ES-I3 (cell line): Measurements from ENCODE around the gene RNF224.

Experiments used
- H3K36me3 ChIP-seq: 2 replicates; pipeline ENCODE4 v1.6.1; 2013; ENCODE audit warnings: mild to moderate bottlenecking, low read length, control low read depth, moderate library complexity; ENCODE audit not compliant: insufficient read depth
- H3K4me1 ChIP-seq: 2 replicates; pipeline ENCODE4 v1.6.1; 2013; ENCODE audit warnings: mild to moderate bottlenecking, control low read depth, low read length; ENCODE audit not compliant: insufficient read depth
- H3K9ac ChIP-seq: 2 replicates; pipeline ENCODE4 v1.6.1; 2013; ENCODE audit warnings: low read depth, mild to moderate bottlenecking, low read length, moderate library complexity
- H3K9me3 ChIP-seq: 2 replicates; pipeline ENCODE4 v1.6.1; 2013; ENCODE audit warnings: mild to moderate bottlenecking, low read length, moderate library complexity; ENCODE audit not compliant: control insufficient read depth, insufficient read depth

Gene RNF224

DNA sequence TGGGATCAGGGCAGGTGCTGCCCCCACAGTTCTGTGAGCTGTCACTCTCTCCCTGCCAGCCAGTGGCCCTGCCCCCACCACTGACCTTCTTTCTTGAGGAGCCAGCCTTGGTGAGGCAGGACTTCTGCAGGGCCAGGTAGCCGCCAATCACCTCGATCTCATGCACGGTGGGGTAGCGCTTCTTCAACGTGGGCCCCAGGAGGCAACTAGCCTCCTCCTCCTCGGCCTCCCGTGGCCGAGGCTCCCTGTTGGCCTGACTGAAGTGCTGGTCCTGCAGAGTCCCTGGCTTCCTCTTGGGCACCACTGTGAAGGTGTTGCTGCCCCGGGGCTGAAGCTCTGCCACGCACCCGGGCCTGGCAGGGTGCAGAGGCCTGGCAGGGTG, 28.4 kb upstream of the RNF224 start:
- peak overlapping the region; percentile 32; the same call in 1 of the 2 replicates for H3K9ac ChIP-seq
- H3K9me3 ChIP-seq, result no peaks in the 10 kb centered on the region
- no peaks in the 10 kb centered on the region for H3K36me3 ChIP-seq
- peaks cover under 1% of the 10 kb centered on the region; the same call in 1 of the 2 replicates for H3K4me1 ChIP-seq

DNA sequence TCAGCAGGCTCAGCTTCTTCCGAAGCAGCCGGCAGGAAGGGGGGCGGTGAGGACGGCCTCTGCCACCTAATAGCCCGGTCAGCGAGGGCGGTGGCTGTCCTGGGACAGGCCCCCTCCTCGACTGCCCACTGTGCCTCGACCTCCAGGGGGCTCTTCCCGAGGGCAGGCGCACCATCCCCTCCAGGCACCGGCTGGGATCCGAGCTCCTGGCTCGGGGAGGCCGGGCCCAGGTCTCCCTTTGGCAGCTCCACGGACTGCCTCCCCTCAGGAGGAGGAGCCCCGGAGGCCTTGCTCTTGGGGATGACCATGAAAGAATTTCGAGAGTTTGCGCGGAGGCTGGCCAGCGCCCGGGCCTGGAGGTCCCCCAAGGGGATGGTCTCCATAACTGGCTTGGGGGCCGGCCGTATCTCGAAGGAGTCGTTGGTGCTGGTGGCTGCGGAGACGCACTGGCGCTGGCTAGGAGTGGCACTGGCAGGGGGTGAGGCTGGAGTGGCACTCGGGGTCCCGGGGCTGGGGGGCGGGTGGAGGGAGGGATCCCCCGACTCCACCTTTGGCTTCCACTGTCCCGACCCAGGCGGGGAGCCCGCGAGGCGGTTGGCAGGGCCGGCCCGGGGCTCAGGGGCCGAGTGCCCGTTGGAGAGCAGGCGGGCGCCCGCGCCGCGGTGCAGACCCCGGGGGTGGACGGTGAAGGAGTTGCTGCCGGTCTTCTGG, 27.7 kb upstream of the RNF224 start:
- Histone ChIP-seq H3K9me3 (no peaks in the 10 kb centered on the region), H3K4me1 (peaks cover 6% of the 10 kb centered on the region), H3K9ac (peak overlapping the region; percentile 32; the same call in 1 of the 2 replicates), H3K36me3 (no peaks in the 10 kb centered on the region)

DNA sequence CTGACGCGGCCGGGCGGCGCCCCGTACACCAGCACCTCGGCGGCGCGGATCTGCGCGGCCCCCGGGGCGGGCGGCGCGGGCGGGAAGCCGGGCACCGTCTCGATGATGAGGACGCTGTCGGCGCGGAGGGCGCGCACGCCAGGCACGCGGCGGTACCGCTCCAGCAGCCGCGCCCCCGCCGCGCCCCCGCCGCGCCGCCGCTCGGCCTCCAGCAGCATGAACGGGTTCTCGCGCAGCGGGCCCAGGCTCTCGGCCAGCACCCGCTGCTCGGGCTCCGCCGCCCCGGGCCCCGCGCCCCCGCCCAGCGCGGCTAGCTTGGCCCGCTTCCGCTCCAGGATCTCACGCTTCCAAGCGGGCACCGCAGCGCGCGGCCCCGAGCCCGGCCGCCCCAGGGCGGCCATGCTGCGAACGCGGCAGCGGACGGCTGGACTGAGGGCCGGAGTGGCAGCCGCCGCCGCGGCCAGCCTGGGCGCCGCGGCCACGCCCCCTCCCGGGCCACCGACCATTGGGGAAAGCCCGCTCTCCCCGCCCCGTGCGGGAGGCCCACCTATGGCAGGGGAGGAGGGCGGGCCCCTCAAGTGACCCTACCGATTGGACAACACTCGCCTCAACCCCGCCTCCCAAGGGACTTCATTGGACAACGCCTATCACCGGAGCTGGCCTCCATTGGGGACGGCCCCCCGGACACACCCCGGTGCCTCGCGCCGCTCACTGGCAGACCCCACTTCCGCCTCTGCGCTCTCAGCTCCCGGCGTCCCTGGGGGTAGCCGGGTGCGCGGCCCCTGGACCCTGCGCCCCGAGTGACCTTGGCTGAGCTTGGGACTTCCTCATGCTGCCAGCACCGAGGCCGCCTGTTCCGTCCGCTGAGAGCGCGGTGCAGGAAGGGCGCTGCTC, 26.7 kb upstream of the RNF224 start, which contains the start of gene TPRN:
Gene TPRN (minus strand): TSS at position 431 of the 894 bp plus-strand sequence. CDS start 30 bp downstream, at position 401.
- Histone ChIP-seq H3K9me3 (no peaks in the 10 kb centered on the region), H3K36me3 (no peaks in the 10 kb centered on the region), H3K4me1 (peaks cover 6% of the 10 kb centered on the region), H3K9ac (peak within 1 kb of the TSS; percentile 69)

DNA sequence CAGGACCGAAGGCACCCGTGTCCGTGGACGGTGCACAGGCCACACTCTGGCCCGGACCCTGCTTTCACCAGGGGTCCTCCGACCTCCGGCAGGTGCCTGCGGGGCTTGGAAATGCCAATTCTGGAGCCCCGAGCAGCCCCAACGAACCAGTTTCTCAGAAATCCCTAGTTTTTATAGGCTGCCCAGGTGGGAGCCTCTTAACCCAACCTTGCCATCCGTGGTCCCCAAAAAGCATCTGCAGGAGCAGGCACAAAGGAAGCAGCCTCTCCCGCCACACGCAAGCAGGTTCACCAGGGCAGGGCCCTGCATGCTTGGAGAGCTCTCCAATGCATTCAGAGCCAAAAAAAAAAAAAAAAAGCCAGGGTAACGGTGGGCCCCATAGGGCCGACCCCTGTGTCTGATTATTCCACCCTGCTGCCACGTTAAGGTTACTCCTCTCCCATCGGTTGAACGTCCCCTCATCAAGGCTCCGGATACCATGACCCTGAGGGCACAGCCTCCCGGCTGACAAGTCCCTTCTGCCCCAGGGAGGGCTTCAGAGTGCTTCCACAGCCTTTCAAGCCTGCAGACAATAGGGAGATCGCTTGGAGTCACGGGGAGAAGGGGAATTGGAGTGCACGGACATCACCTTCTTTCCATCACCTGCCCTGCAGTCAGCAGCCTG, 26.0 kb upstream of the RNF224 start:
- H3K9me3 ChIP-seq, result no peaks in the 10 kb centered on the region
- peak overlapping the region; percentile 69 for H3K9ac ChIP-seq
- H3K36me3 ChIP-seq, result no peaks in the 10 kb centered on the region
- peaks cover 6% of the 10 kb centered on the region for H3K4me1 ChIP-seq

DNA sequence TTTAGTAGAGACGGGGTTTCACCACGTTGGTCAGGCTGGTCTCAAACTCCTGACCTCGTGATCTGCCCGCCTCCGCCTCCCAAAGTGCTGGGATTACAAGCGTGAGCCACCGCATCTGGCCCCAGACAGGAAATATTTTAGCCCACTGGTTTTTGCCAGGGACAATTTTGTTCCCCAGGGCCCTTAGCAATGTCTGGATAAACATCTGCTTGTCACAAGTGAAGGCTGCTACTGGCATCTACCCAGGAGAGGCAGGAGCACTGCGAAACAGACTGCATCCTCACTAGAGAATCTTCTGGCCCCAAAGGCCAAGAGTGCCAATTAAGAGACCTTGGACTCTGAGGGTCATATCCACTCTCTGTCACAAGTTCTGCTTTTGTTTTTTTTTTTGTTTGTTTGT, 24.3 kb upstream of the RNF224 start:
- H3K9me3 ChIP-seq, result no peaks in the 10 kb centered on the region
- H3K4me1 ChIP-seq, result peaks cover 6% of the 10 kb centered on the region
- H3K36me3 ChIP-seq, result no peaks in the 10 kb centered on the region; the same call in 1 of the 2 replicates
- no peak overlapping the region for H3K9ac ChIP-seq

DNA sequence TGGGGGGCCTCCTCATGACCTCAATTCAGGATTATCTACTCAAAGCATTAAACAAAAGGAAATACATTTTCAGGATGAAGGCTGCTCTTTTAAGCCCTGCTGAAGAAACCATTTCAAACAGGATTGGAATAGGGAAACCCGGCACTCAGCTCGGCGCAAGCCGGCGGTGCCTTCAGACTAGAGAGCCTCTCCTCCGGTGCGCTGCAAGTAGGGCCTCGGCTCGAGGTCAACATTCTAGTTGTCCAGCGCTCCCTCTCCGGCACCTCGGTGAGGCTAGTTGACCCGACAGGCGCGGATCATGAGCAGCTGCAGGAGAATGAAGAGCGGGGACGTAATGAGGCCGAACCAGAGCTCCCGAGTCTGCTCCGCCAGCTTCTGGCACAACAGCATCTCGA, 22.6 kb upstream of the RNF224 start:
- Histone ChIP-seq H3K9ac (peak overlapping the region; percentile 73), H3K4me1 (peaks cover 6% of the 10 kb centered on the region), H3K36me3 (no peaks in the 10 kb centered on the region; the same call in 1 of the 2 replicates), H3K9me3 (no peaks in the 10 kb centered on the region)

DNA sequence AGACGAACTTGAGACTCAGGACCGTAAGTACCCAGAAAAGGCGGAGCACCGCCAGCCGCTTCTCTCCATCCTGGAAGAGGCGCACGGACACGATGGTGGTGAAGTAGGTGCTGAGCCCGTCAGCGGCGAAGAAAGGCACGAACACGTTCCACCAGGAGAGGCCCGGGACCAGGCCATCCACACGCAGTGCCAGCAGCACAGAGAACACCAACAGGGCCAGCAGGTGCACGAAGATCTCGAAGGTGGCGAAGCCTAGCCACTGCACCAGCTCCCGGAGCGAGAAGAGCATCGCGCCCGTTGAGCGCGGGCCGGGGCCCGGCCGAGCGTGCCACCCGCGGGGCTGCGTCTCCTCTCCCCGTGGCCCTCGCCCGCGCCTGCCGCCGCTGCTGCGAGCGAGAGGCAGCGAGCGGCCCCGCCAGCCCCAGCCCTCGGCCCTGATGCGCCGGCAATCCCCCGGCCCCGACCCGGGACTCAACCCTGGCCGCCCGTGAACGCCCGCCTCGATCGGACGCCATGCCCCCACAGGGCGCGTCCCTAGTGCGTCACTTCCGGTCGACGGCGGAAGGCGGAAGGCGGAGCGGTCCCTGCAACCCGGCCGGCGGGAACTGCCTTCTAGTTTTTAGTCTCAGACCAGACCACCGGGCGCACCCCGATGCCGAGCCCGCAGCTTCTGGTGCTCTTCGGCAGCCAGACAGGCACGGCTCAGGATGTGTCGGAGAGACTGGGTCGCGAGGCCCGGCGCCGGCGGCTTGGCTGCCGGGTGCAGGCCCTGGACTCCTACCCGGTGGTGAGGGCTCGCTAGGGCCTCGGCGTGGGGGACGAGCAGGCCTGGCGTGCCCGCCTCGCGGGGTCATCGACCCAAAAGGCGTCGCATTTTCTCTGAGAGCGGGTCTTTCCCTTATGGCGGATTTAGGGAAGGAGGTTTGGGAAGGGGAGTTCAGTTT, 21.9 kb upstream of the RNF224 start, which contains the start of the genes NDOR1 and TMEM203:
Gene NDOR1 (plus strand): TSS at position 575 of the 944 bp plus-strand sequence. CDS start 78 bp downstream, at position 653.
Gene TMEM203 (minus strand): TSS at position 523 of the 944 bp plus-strand sequence. CDS start 234 bp downstream, at position 289.
- H3K36me3 ChIP-seq, result no peaks in the 10 kb centered on the region; the same call in 1 of the 2 replicates
- peak within 1 kb of the TSS; percentile 73 for H3K9ac ChIP-seq
- H3K4me1 ChIP-seq, result peaks cover 6% of the 10 kb centered on the region
- no peaks in the 10 kb centered on the region for H3K9me3 ChIP-seq

DNA sequence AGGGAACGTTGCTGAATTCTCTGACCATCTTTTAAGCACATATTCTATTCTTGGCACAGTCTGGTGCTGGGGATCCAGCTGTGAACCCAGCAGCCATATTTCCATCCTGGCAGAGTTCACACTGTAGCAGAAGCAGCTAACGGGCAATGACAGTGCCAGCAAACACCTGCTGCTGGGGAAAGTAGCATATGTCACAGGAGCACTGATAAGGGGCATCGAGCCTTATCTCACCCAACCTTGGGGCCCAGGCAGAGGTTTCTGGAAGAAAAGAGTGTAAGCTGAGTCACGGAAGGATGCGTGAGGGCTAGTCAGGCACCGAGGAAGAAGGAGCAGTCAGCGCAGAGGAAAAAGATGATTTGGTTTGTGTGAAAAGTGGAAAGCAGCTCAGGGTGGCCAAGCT, 20.7 kb upstream of the RNF224 start:
- Histone ChIP-seq H3K4me1 (peaks cover 6% of the 10 kb centered on the region), H3K36me3 (no peaks in the 10 kb centered on the region; the same call in 1 of the 2 replicates), H3K9ac (no peak overlapping the region; the same call in 1 of the 2 replicates), H3K9me3 (no peaks in the 10 kb centered on the region)

DNA sequence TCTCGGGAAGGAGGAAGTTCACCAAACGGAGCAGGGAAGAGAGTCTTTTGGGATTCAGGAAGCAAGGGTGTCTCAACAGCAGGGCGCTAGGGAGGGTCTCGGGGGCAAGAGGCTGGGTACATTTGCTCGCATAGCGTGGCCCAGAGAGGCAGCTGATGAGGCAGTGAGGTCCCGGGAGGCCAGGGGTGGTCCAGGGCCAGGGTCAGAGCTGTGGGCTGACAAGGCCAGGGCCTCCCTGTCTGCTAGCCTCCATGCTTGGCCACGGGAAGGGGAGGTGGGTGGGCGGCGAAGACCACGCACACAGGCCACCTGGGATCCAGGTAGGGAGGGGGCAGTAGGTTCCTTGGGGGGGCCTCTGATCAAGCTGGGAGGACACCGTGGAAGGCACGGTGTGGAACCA, 15.8 kb upstream of the RNF224 start:
- no peaks in the 10 kb centered on the region for H3K9me3 ChIP-seq
- H3K4me1 ChIP-seq, result no peaks in the 10 kb centered on the region
- H3K9ac ChIP-seq, result no peak overlapping the region
- no peaks in the 10 kb centered on the region; the same call in 1 of the 2 replicates for H3K36me3 ChIP-seq

DNA sequence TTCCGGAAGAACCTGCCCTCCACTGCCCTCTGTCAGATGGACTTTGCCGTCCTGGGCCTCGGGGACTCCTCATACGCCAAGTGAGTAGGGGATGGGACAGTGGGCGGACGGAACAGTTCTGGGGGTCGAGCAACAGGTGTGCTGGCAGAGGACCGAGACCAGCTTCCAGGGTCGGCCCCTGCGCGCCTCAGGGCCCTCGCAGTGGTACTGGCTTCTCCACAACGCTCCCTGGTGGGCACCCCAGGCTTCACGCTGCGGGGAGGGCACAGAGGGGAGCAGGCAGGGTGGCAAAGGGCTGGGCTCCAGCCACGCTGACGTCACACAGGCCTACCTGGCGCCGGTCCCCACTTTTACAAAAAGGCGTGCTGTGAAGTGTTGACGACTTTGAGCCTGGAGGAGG, 14.8 kb upstream of the RNF224 start:
- Histone ChIP-seq H3K9me3 (no peaks in the 10 kb centered on the region), H3K36me3 (no peaks in the 10 kb centered on the region), H3K9ac (no peak overlapping the region), H3K4me1 (no peaks in the 10 kb centered on the region)

DNA sequence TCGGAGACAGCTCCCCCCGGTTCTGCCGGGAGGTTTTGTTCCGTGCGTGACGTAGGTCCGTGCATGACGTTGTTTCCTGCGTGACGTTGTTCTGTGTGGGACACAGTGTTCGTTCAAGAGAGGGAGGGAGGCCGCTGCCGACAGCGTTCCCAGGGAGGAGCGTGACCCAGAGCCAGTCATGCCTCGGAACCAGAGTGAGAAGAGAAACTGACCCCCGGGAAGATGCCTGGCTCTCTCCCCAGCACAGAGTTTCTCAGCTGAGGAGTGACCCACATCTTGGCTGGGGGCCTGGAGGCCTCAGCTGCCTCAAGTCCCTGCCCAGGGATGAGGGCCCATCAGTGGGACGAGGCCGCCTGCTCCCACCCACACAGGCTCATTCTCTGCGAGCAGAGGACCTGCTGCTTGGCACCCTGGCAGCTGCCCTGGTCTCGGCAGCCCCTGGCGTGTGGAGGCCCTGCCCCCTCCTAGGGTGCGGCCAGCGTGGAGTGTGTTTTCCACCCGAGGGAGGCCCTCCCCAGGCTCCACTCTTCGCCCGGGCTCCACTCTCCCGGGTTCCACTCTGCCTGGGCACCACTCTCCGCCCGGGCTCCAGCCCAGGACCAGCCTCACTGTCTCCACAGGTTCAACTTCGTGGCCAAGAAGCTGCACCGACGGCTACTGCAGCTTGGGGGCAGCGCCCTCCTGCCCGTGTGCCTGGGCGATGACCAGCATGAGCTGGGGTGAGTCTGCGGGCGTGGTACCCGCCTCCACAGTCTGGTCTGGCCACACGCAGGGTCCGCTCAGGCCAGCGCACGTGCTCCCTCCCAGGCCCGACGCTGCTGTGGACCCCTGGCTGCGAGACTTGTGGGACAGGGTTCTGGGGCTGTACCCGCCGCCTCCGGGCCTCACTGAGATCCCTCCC, 13.9 kb upstream of the RNF224 start:
- Histone ChIP-seq H3K9me3 (no peaks in the 10 kb centered on the region), H3K36me3 (no peaks in the 10 kb centered on the region), H3K4me1 (no peaks in the 10 kb centered on the region), H3K9ac (no peak overlapping the region)

DNA sequence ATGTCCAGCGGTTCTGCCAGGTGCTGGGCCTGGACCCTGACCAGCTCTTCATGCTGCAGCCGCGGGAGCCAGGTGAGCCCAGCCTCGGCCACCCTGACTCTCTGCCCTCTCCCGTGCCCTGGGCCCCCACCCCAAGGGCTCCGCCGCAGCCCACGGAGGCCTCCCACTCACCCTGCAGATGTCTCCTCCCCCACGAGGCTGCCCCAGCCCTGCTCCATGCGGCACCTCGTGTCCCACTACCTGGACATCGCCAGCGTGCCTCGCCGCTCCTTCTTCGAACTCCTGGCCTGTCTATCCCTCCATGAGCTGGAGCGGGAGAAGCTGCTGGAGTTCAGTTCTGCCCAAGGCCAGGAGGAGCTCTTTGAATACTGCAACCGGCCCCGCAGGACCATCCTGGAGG, 12.7 kb upstream of the RNF224 start:
- H3K9me3 ChIP-seq, result no peaks in the 10 kb centered on the region
- H3K4me1 ChIP-seq, result no peaks in the 10 kb centered on the region; the same call in 1 of the 2 replicates
- H3K9ac ChIP-seq, result no peak overlapping the region
- H3K36me3 ChIP-seq, result no peaks in the 10 kb centered on the region
